OCI-LY7 (cell line): ENCODE data around the gene GPR139. TPM values are rescaled to one million over a fixed set of nuclear protein-coding genes. Genes with fewer than 3 reads are reported as not detected.

ENCODE experiments used
- BruUV-seq: library from RNA; stranded (reverse); fragments of 400-500 nt; replicated peaks from 2 replicates; lab custom pipeline; 2021; lab: Mats Ljungman, UMichigan
- CTCF ChIA-PET: fragments of 300-600 bp; sonication (Branson Sonifier 250); formaldehyde crosslinking; loops from one replicate; lab custom pipeline; 2022; ENCODE audit warnings: antibody characterized with exemption; ENCODE audit not compliant: unreplicated experiment; lab: Charles Lee
- POLR2A ChIA-PET: fragments of 300-600 bp; sonication (Branson Sonifier 250); formaldehyde crosslinking; loops from one replicate; lab custom pipeline; 2022; ENCODE audit warnings: antibody characterized with exemption; lab: Charles Lee
- DNase-seq: peaks from one replicate; pipeline ENCODE4 v3.0.0-alpha.2; 2015; ENCODE audit warnings: low spot score
- H2AFZ ChIP-seq: fragments of 200-600 bp; sonication (generic), shearing (Covaris generic); 2 replicates; pipeline ENCODE4 v1.6.1; 2014; ENCODE audit warnings: mild to moderate bottlenecking, antibody characterized with exemption, low read length, moderate library complexity
- H3K27ac ChIP-seq: fragments of 200-600 bp; sonication (generic); 2 replicates; pipeline ENCODE4 v1.5.1; 2014; ENCODE audit warnings: mixed run types, low read depth, mild to moderate bottlenecking, moderate library complexity, low read length, inconsistent platforms; ENCODE audit not compliant: poor library complexity, severe bottlenecking
- H3K36me3 ChIP-seq: fragments of 200-600 bp; sonication (generic); 2 replicates; pipeline ENCODE4 v1.6.1; 2014; ENCODE audit warnings: mild to moderate bottlenecking, antibody characterized with exemption, low read length, moderate library complexity, mixed read lengths; ENCODE audit not compliant: insufficient read depth
- H3K4me1 ChIP-seq: fragments of 200-600 bp; sonication (generic); 2 replicates; pipeline ENCODE4 v1.5.1; 2014; ENCODE audit warnings: mild to moderate bottlenecking, low read length; ENCODE audit not compliant: insufficient read depth, poor library complexity, severe bottlenecking
- H3K4me2 ChIP-seq: fragments of 200-600 bp; sonication (generic); 2 replicates; pipeline ENCODE4 v1.6.1; 2014; ENCODE audit warnings: mild to moderate bottlenecking, low read length
- H3K4me3 ChIP-seq: fragments of 200-600 bp; sonication (generic); 2 replicates; pipeline ENCODE4 v1.5.1; 2014; ENCODE audit warnings: mild to moderate bottlenecking, low read depth, low read length; ENCODE audit not compliant: poor library complexity, severe bottlenecking
- H3K79me2 ChIP-seq: fragments of 200-600 bp; sonication (generic); 2 replicates; pipeline ENCODE4 v1.6.1; 2016; ENCODE audit warnings: low read depth, mild to moderate bottlenecking, low read length, moderate library complexity, mixed read lengths; ENCODE audit not compliant: insufficient read depth
- H3K9me2 ChIP-seq: fragments of 200-600 bp; sonication (generic); 2 replicates; pipeline ENCODE4 v1.6.1; 2016; ENCODE audit warnings: mild to moderate bottlenecking, low read length, mixed read lengths; ENCODE audit not compliant: insufficient read depth
- H3K9me3 ChIP-seq: fragments of 200-600 bp; sonication (generic); 2 replicates; pipeline ENCODE4 v1.6.1; 2014; ENCODE audit warnings: mild to moderate bottlenecking, mixed run types, low read length, mixed read lengths
- H4K20me1 ChIP-seq: fragments of 200-600 bp; sonication (generic); 2 replicates; pipeline ENCODE4 v1.6.1; 2014; ENCODE audit warnings: mild to moderate bottlenecking, antibody characterized with exemption, low read length, moderate library complexity, mixed read lengths; ENCODE audit not compliant: insufficient read depth
- CTCF ChIP-seq: fragments of 200-600 bp; sonication (generic); conservative IDR thresholded peaks from 2 replicates; pipeline ENCODE4 v1.5.1; 2014; ENCODE audit warnings: mild to moderate bottlenecking, antibody characterized with exemption, low read length, moderate library complexity, mixed read lengths
- EZH2phosphoT487 ChIP-seq: fragments of 200-600 bp; sonication (generic); IDR thresholded peaks from 2 replicates; pipeline ENCODE4 v1.6.1; 2018; ENCODE audit warnings: low read depth, borderline replicate concordance, mild to moderate bottlenecking, mixed run types, antibody characterized with exemption, low read length, moderate library complexity, mixed read lengths
- intact Hi-C: fragments of 100-400 bp; cut with micrococcal nuclease; formaldehyde crosslinking; loops from one replicate; pipeline ENCODE4 v1.10.0; 2022; ENCODE audit not compliant: unreplicated experiment
- total RNA-seq, 2 experiments: library from RNA; depleted of rRNA in 1 of 2; stranded (reverse); fragments of >200 nt in 1 of 2; shearing (Covaris generic) in 1 of 2; gene quantifications; 2 replicates each; pipeline ENCODE4 v1.2.3, GENCODE V29; 2014 to 2022

GPR139 gene
- total RNA-seq, 2 experiments from 2014 or later, result not detected

DNA sequence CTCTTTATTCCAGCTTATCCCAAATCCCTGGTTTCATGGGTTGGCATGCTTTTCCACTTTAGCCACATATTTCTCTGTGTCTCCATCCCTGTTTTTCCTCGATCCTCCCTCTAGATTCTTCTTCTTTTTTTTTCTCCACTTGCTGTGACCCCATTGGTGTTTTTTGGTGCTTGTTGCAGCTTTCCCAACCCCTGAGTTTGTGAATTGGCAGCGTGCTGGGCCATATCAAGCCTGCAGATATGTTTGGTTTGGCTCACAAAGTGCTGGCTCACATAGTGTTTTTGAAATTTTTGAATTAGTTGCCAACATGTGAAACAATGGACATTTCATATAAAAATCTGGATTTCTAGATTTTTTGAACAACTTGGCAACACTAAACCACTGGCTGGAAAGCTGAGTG is 8.8 kb downstream of the GPR139 start:
- no peaks in the 10 kb centered on the region for H3K36me3 ChIP-seq
- no peak for DNase-seq
- no peaks in the 10 kb centered on the region for H3K4me1 ChIP-seq
- H2AFZ ChIP-seq, result no peak overlapping the region
- no TSS peak for BruUV-seq
- TF ChIP-seq CTCF, result no peak
- no peak for TF ChIP-seq EZH2phosphoT487
- no peak overlapping the region for H3K27ac ChIP-seq
- no peaks in the 10 kb centered on the region for H3K79me2 ChIP-seq
- H3K9me3 ChIP-seq, result no peaks in the 10 kb centered on the region
- POLR2A ChIA-PET, result no interaction called here
- H4K20me1 ChIP-seq, result no peaks in the 10 kb centered on the region
- no peak overlapping the region for H3K4me2 ChIP-seq
- CTCF ChIA-PET, result no interaction called here
- no peaks in the 10 kb centered on the region for H3K9me2 ChIP-seq
- intact Hi-C loops, result no loop called here
- no peak overlapping the region for H3K4me3 ChIP-seq

DNA sequence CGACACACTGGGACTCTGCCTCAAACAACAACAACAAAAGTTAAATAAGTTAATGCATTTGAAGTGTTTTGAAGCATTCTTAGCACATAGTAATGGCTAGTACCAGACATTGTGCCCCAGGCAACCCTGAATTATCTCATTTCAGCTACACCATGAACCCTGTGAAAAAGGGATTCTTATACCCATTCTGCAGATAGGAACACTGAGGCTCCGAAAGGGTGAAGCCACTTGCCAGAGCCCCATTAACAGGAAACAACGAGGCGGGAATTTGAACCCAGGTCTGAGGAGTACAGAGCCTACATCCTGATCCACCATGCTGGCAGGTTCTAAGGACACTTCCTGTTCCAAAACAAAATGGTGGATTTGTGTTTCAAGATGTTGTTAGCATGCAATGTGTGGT is 9.2 kb downstream of the GPR139 start:
- intact Hi-C loops, result no loop called here
- Histone ChIP-seq H3K4me2 (no peak overlapping the region), H4K20me1 (no peaks in the 10 kb centered on the region), H3K36me3 (no peaks in the 10 kb centered on the region), H3K9me2 (no peaks in the 10 kb centered on the region), H3K27ac (no peak overlapping the region), H3K79me2 (no peaks in the 10 kb centered on the region), H3K4me3 (no peak overlapping the region), H2AFZ (no peak overlapping the region), H3K9me3 (no peaks in the 10 kb centered on the region), H3K4me1 (no peaks in the 10 kb centered on the region)
- DNase-seq, result no peak
- CTCF ChIA-PET, result no interaction called here
- no TSS peak for BruUV-seq
- TF ChIP-seq EZH2phosphoT487 (no peak), CTCF (no peak)
- POLR2A ChIA-PET, result no interaction called here

DNA sequence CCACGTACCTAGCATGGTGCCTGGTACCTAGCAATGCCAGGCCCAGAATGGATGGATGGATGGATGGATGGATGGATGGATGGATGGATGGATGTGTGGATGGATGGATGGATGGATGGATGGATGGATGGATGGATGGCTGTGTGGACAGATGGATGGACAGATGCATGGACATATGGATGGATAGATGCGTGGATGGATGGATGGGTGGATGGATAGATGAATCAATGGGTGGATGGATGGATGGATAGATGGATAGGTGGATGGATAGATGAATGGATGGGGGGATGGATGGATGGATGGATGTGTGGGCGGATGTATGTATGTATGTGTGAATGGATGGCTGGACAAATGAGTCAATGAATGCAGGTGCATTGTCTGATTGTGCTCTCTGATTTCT is 12.6 kb downstream of the GPR139 start:
- ChIA-PET POLR2A (interaction anchor here (0.5 kb wide), 1 partner anchor 34 kb away, joined by 3 read pairs; no protein-coding TSS in a partner anchor), CTCF (no interaction called here)
- no peaks in the 10 kb centered on the region for H4K20me1 ChIP-seq
- H3K9me3 ChIP-seq, result no peaks in the 10 kb centered on the region
- H3K27ac ChIP-seq, result no peak overlapping the region
- no TSS peak for BruUV-seq
- H3K79me2 ChIP-seq, result no peaks in the 10 kb centered on the region
- TF ChIP-seq EZH2phosphoT487, result no peak
- TF ChIP-seq CTCF, result no peak
- no peak overlapping the region for H2AFZ ChIP-seq
- H3K9me2 ChIP-seq, result no peaks in the 10 kb centered on the region
- H3K4me2 ChIP-seq, result no peak overlapping the region
- DNase-seq, result no peak
- intact Hi-C loops, result no loop called here
- H3K4me3 ChIP-seq, result no peak overlapping the region
- H3K4me1 ChIP-seq, result no peaks in the 10 kb centered on the region
- H3K36me3 ChIP-seq, result no peaks in the 10 kb centered on the region
